Endothelial cell of umbilical vein (primary cell): Measurements from ENCODE around the gene IFI27L2. TPM values are rescaled to one million over a fixed set of nuclear protein-coding genes. Genes with fewer than 3 reads are reported as not detected.

Experiments used
- BruUV-seq: library from RNA; stranded (reverse); fragments of 400-500 nt; replicated peaks from 2 replicates; lab custom pipeline; 2021; lab: Mats Ljungman, UMichigan
- CTCF ChIA-PET: fragments of 300-600, 350-600 bp; sonication (Branson Sonifier 250); formaldehyde crosslinking; loops from one replicate; lab custom pipeline; 2021; ENCODE audit warnings: antibody characterized with exemption, inconsistent platforms; lab: Charles Lee
- POLR2A ChIA-PET: fragments of 300-600, 350-600 bp; sonication (Branson Sonifier 250); formaldehyde crosslinking; loops from one replicate; lab custom pipeline; 2021; ENCODE audit warnings: antibody characterized with exemption, inconsistent platforms; lab: Charles Lee
- DNase-seq: peaks from one replicate; pipeline ENCODE4 v3.0.0-alpha.2; 2011; ENCODE audit warnings: low read depth, low spot score
- FAIRE-seq: peaks from 2 replicates; lab custom pipeline; 2011; peaks lifted over from hg19 to GRCh38; lab: Jason Lieb, UNC
- H2AFZ ChIP-seq: 2 replicates; pipeline ENCODE4 v1.6.0; 2012; ENCODE audit warnings: low read depth, low read length, control low read depth, inconsistent platforms
- H3K27ac ChIP-seq: 2 replicates; pipeline ENCODE4 v1.5.1; 2011; ENCODE audit warnings: low read depth, mild to moderate bottlenecking, control low read depth, low read length, moderate library complexity; ENCODE audit not compliant: insufficient read depth
- H3K27me3 ChIP-seq, 2 experiments: 2 replicates each; pipeline versions ENCODE4 v1.6.0 to v1.6.1; 2011; ENCODE audit warnings: low read length in 2 of 2, mixed read lengths in 1 of 2; ENCODE audit not compliant: control insufficient read depth in 2 of 2, insufficient read depth in 2 of 2
- H3K36me3 ChIP-seq, 2 experiments: 2 replicates in 1 of 2; 3 replicates in 1 of 2; pipeline ENCODE4 v1.5.1; 2011; ENCODE audit warnings: low read length in 2 of 2, mild to moderate bottlenecking in 1 of 2, moderate library complexity in 1 of 2; ENCODE audit not compliant: control insufficient read depth in 2 of 2, insufficient read depth in 2 of 2; ENCODE audit errors: extremely low read depth in 1 of 2
- H3K4me1 ChIP-seq: 3 replicates; pipeline ENCODE4 v1.5.1; 2011; ENCODE audit warnings: mild to moderate bottlenecking, low read length; ENCODE audit not compliant: control insufficient read depth, insufficient read depth; ENCODE audit errors: extremely low read depth
- H3K4me2 ChIP-seq: 2 replicates; pipeline ENCODE4 v1.6.1; 2011; ENCODE audit warnings: low read length, control low read depth, mixed read lengths; ENCODE audit not compliant: insufficient read depth
- H3K4me3 ChIP-seq, 3 experiments: fragments of 200-600 bp in 1 of 3; sonication (generic), shearing (Covaris generic) in 1 of 3; replicated peaks in 1 of 3; 2 replicates each; pipeline ENCODE4 v1.5.1; 2011 to 2016; ENCODE audit warnings: control low read depth in 3 of 3, low read length in 3 of 3, mild to moderate bottlenecking in 2 of 3, inconsistent platforms in 1 of 3, low read depth in 1 of 3, moderate library complexity in 1 of 3; ENCODE audit not compliant: insufficient read depth in 1 of 3
- H3K79me2 ChIP-seq: 2 replicates; pipeline ENCODE4 v1.6.0; 2012; ENCODE audit warnings: low read length, inconsistent platforms; ENCODE audit not compliant: control insufficient read depth, insufficient read depth
- H3K9ac ChIP-seq: replicated peaks from 2 replicates; pipeline ENCODE3; 2011; ENCODE audit warnings: low read length, control low read depth; ENCODE audit not compliant: insufficient read depth; ENCODE audit errors: extremely low read depth
- H3K9me1 ChIP-seq: replicated peaks from 3 replicates; pipeline ENCODE4 v1.6.0; 2011; ENCODE audit warnings: mild to moderate bottlenecking, low read length; ENCODE audit not compliant: control insufficient read depth, insufficient read depth; ENCODE audit errors: extremely low read depth
- H3K9me3 ChIP-seq: replicated peaks from 2 replicates; pipeline ENCODE4 v1.5.1; 2012; ENCODE audit warnings: low read length, inconsistent platforms; ENCODE audit not compliant: control insufficient read depth, insufficient read depth
- H4K20me1 ChIP-seq: replicated peaks from 2 replicates; pipeline ENCODE3; 2011; ENCODE audit warnings: mild to moderate bottlenecking, low read length; ENCODE audit not compliant: control insufficient read depth, insufficient read depth; ENCODE audit errors: extremely low read depth
- CTCF ChIP-seq, 2 donors: IDR thresholded peaks; 1 replicate in 1 of 2; 2 replicates in 1 of 2; pipeline ENCODE4 v1.5.1; 2011; ENCODE audit warnings: low read length in 2 of 2, mild to moderate bottlenecking in 2 of 2, moderate library complexity in 2 of 2, control low read depth in 1 of 2, inconsistent platforms in 1 of 2, low read depth in 1 of 2; ENCODE audit not compliant: insufficient read depth in 1 of 2; ENCODE audit errors: extremely low read depth in 1 of 2
- EZH2 ChIP-seq: IDR thresholded peaks from 2 replicates; pipeline ENCODE4 v1.6.1; 2012; ENCODE audit warnings: borderline replicate concordance, low read depth, mild to moderate bottlenecking, moderate library complexity, low read length, inconsistent platforms; ENCODE audit not compliant: severe bottlenecking
- FOS ChIP-seq: IDR thresholded peaks from 2 replicates; pipeline ENCODE4 v1.6.1; 2011; ENCODE audit warnings: mild to moderate bottlenecking, low read length, moderate library complexity, borderline replicate concordance; ENCODE audit not compliant: insufficient read depth
- GATA2 ChIP-seq: IDR thresholded peaks from 2 replicates; pipeline ENCODE4 v1.7.0; 2011; ENCODE audit warnings: low read depth, mild to moderate bottlenecking, moderate library complexity, mixed read lengths, low read length; ENCODE audit not compliant: insufficient read length, insufficient read depth
- JUN ChIP-seq: IDR thresholded peaks from 2 replicates; pipeline ENCODE4 v1.6.1; 2011; ENCODE audit warnings: borderline replicate concordance, low read depth; ENCODE audit not compliant: insufficient read length, insufficient read depth
- MAX ChIP-seq: IDR thresholded peaks from 2 replicates; pipeline ENCODE4 v1.6.1; 2011; ENCODE audit not compliant: insufficient read depth, insufficient read length
- MYC ChIP-seq: IDR thresholded peaks from one replicate; pipeline ENCODE4 v1.6.1; 2011; ENCODE audit warnings: mild to moderate bottlenecking, low read depth, low read length
- POLR2A ChIP-seq: IDR thresholded peaks from 2 replicates; pipeline ENCODE4 v1.6.1; 2012; ENCODE audit warnings: low read depth, mild to moderate bottlenecking, control low read depth, low read length
- POLR2AphosphoS5 ChIP-seq: IDR thresholded peaks from 2 replicates; pipeline ENCODE4 v1.6.1; 2012; ENCODE audit warnings: low read depth, mild to moderate bottlenecking, control low read depth, low read length, moderate library complexity; ENCODE audit not compliant: insufficient read depth
- dilution Hi-C: fragments of 300-500 bp; cut with MboI; formaldehyde crosslinking; loops from one replicate; pipeline ENCODE4 v1.15.0; 2019; ENCODE audit warnings: low sequenced_read_pairs; ENCODE audit not compliant: extremely low pct_ligation_motif_present
- intact Hi-C: fragments of 100-400 bp; cut with micrococcal nuclease; formaldehyde crosslinking; loops from one replicate; pipeline ENCODE4 v1.10.0; 2022
- polyA plus RNA-seq, 4 experiments: library from polyadenylated mRNA; depleted of rRNA in 3 of 4; stranded (reverse) in 3 of 4; unstranded in 1 of 4; fragments of >200 nt; gene quantifications; 2 replicates each; pipeline versions ENCODE4 v1.2.1 to v1.2.3, GENCODE V29; 2011 to 2012; ENCODE audit warnings: missing spikeins in 1 of 4
- total RNA-seq: library from RNA; stranded (reverse); gene quantifications from 2 replicates; pipeline ENCODE4 v1.2.3, GENCODE V29; 2021

IFI27L2 gene
- total and polyA plus RNA-seq, 2 donors (not counting 3 experiments of a cell fraction or from before 2014, with no cell fraction given): 28.7 to 82.9 TPM

- H3K9ac ChIP-seq: no peak overlapping the region
- BruUV-seq: no TSS peak
- dilution Hi-C loops: no loop called here
- POLR2A ChIA-PET: no interaction called here
- no peaks in the 10 kb centered on the region for H3K27me3 ChIP-seq
- no peaks in the 10 kb centered on the region for H3K9me1 ChIP-seq
- H3K36me3 ChIP-seq: no peaks in the 10 kb centered on the region
- CTCF ChIA-PET: interaction anchor here (1.5 kb wide), 1 partner anchor 40 kb away, joined by 6 read pairs; no protein-coding TSS in a partner anchor
- no peak overlapping the region for H3K27ac ChIP-seq
- no peaks in the 10 kb centered on the region for H3K9me3 ChIP-seq
- H4K20me1 ChIP-seq: no peaks in the 10 kb centered on the region
- no peak overlapping the region for H2AFZ ChIP-seq
- no peak for TF ChIP-seq FOS
- TF ChIP-seq POLR2A: no peak
- no peak for TF ChIP-seq GATA2
- TF ChIP-seq MYC: no peak
- no peak for TF ChIP-seq JUN
- no peak for TF ChIP-seq CTCF (IDR thresholded peaks at IDR 0.05; ENCODE audit: extremely low read depth in 1 of 2, insufficient read depth in 1 of 2, low read depth in 1 of 2, low read length in 2 of 2)
- TF ChIP-seq EZH2: no peak
- no peak for TF ChIP-seq POLR2AphosphoS5
- TF ChIP-seq MAX: no peak
- no peak overlapping the region for H3K4me2 ChIP-seq
- intact Hi-C loops: no loop called here
- FAIRE-seq: no peak
- no peaks in the 10 kb centered on the region for H3K79me2 ChIP-seq
- no peak overlapping the region for H3K4me3 ChIP-seq
- no peaks in the 10 kb centered on the region for H3K4me1 ChIP-seq
- no peak for DNase-seq
Measured at GRCh38 chr14:94097091-94097490, 32.3 kb downstream of the IFI27L2 start.
